ENCODE measurements around the gene DEPP1.

The DEPP1 gene

DNA sequence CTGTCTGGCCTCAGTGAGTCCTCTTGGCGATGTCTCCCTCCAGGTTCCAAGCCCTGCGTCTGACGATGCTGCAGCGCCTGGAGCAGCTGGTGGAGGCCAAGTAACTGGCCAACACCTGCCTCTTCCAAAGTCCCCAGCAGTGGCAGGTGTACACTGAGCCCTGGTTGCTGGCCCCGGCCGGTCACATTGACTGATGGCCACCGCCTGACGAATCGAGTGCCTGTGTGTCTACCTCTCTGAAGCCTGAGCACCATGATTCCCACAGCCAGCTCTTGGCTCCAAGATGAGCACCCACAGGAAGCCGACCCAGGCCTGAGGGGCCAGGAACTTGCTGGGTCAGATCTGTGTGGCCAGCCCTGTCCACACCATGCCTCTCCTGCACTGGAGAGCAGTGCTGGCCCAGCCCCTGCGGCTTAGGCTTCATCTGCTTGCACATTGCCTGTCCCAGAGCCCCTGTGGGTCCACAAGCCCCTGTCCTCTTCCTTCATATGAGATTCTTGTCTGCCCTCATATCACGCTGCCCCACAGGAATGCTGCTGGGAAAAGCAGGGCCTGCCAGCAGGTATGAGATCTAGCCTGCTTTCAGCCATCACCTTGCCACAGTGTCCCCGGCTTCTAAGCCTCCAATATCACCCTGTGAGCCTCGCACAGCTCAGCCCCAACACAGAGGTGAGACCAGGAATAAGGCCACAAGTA, 14.8 kb upstream of the DEPP1 start:
- no peak for DNase-seq

DNA sequence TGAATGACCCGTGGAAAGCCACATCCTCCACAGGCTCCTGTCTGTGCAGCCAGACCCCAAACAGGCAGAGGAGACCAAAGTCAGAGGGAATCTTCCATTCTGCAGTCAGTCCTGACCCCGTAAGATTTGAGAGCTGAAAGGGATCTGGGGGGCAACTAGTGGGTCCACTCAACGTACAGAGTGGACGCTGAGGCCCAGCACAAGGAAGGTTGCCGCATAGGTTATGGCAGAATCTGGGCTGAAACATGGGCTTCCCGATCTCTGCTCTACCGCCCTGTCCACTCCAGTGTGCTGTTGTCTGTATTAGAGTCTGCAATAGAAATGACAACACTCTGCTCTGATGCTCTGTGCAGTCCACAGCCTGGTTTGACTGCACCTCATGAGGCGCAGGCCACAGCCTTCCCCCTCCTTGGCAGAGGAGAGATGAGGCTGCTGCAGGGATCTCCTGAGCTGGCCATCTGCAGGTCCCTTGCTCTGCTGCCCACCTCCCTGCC, 14.2 kb upstream of the DEPP1 start:
- DNase-seq, result no peak

DNA sequence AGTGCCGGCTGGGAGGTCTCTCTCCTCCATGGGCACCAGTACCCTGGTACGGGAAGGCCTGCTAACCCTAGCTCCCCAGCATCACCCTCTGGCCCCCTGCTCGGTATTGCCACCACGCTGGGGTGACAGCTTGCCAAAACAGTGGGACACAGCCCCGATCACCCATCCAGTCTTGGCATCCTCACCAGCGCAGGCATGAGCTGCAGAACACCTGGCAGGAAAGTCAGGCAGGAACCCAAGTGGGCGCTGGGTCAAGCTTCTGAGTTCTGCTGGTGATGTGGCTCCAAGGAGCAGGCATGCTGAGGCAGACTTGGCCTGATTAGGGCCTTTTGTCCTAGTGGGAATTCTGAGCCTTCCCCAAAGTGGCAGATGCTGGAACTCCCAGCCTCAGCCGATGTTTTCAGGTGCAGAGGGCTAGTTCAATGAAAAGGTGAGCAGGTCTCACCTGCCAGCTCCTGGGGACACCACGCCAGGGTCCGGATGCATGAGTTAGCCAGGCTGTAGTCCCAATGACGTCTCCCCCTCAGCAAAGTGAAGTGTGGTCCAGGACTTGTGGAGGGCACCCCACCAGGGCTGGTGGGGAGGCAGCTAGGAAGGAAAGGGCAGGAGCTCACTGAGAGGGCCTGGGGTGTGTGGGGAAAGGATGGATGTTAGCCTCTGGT, 13.6 kb upstream of the DEPP1 start:
- no peak for DNase-seq

DNA sequence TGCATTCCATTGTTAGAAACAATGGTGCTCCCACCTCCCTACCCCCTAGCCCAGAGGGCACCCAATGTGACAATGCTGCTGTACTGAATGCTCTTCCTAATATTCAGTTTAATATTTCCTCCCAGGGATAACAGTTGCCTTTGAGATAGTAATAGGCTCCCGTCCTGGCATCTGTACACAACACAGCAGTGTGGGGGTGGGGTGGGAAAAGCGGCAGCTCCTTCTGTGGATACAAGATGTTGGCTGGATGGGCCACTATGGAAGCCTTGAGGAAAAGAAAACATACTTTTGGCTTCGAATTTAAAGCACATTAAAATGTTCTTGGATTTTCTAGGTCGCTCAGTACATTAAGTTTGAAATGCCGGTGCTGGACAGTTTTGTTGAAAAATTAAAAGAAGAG, 13.0 kb upstream of the DEPP1 start:
- DNase-seq, result no peak

DNA sequence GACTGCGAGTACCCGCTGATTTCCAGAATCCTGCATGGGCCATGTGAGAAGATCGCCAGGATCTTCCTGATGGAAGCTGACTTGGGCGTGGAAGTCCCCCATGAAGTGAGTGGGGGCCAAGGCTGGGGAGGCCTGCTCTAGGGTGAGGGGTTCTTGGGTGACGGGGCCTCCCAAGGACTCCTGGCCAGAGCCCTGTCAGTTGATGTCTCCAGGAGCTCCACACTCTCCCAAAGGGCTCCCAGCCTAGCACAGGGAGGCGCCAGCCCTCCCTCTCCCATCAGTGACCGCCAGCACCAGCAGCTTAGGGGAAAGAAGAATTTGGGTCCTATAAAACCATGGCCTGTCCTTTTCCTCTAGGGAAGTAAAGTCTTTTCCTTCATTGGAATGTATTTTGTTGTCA, 12.4 kb upstream of the DEPP1 start:
- DNase-seq, result no peak

DNA sequence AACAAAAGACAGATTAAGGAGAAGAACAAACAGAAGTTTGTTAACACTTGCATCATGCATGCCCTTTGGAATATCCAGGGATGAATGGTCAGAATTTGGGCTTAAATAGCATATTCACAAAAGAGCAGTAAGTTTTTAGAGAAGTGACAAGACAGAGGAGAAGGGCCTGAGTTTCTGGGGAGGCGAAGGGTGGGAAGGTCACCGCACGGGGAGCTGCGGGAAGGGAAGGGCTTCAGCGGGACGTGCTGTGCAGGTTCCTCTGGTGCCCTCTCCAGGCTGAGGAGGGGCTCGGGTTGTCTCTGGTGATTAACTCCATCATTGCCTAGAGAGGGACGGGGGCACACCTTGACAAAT, 11.7 kb upstream of the DEPP1 start:
- no peak for DNase-seq

DNA sequence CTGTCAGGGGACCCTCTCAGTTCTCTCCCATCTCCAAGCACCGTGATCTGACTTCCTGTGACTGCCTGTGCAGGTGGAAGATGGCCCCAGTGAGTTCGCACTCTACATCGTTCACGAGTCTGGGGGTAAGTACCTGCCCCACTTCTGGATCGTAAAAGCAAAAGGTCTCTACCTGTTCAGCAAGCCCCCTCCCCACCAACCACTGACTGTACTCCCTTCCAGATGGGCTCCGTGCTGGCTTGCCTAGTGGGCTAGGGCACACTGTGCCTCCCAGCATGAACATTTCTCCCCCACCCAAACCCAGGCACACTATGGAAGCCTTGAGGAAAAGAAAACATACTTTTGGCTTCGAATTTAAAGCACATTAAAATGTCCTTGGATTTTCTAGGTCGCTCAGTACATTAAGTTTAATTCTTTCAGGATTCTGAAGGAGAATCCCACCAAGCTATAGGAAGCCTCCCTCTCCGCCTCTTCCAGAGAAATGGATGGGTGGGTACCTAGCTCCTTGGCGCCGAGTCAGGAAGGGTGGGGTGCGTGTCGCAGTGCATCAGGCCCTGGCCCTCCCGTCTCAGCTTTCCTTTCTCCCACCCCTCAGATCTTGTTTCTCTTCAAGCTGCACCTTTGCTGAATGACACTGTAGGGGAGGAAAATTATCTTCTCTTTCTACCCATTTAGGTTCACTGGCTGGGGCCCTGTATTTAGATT, 11.1 kb upstream of the DEPP1 start:
- DNase-seq, result no peak

DNA sequence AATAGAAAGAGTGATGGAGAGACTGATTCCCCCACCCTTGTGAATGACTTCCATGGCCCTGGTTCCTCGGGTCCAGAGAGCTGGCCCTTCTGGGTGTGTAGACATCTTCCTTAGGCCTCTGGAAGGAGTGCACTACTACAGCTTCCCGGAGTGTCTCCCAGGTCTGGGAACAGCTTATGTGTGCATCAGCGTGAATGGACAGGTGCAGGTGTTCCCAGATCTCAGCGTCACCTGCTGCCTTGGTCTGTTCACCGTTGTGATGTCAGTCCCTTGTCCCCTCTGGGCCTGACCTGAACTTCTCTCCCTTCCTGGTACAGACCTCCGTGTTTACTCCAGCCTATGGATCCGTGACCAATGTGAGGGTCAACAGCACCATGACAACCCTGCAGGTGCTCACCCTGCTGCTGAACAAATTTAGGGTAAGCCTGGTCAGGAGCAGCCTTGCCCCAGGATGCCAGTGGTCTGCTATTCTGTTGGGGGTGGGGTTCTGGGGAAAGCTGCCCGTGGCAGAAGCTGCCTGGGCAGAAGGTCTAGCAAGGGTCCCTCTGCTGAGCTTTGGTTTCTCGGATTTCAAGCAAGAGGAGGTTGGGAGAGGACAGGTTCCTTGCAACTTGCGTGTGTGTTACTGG, 10.5 kb upstream of the DEPP1 start:
- DNase-seq, result no peak

DNA sequence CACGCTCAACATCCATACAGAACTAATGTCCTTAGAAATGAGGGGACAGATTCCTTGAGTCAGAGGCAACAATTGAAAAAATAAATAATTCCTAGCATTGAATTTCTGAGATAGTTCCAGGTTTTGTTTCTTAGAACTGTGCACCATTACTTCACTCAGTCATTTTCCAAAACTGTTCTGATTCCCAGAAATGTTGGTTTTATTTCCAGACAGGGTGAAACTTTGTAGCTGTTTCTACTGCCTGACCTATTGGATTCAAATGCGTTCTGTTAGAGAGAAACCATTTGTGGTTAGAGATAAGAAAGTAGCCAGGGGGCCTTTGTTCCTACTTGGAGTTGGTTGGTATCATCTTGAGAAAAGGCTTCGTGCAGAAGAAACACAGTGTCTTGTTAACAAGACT, 8.1 kb upstream of the DEPP1 start:
- no peak for DNase-seq

DNA sequence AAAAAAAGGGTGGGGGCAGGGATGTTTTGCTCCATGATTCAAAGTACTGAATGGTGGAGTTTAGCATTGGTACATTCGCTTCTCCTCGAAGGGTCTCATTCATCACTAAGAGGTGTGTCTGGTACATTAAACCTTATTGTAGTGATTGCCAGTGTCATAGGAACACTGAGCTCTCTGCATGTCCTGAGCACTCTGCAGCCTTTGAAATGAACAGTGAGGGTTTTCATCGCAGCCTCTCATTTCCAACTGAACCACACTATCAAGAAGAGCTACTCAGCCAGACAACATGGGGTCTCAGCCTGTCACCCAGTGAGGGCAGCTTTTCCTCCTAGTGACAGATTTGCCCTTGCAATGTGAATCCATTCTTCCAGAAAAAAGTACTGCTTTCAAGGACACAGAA, 7.6 kb upstream of the DEPP1 start:
- no peak for DNase-seq

DNA sequence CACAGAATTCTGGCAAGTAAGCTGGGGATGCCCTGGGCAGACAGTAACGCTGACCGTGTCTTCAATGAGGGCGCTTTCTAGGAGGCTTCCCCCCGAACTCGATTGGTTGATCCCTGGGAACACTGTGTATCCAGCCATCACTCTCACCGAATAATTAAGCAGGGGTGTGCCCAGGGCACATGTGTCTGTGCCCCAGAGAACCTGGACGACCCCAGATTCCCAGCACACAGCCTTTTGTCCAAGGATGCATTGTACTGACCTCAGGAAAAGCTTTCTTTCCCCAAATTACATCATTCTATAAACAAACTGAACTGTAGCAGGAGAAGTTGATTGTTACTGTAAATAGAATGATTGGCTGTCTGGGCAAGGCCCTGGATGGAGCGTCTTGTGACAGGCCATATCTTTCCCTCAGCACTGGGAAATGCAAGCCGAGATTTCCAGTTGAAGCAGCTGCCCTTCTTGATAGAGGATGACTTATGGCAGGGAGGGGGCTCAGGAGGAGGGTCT, 6.6 kb upstream of the DEPP1 start:
- DNase-seq, result no peak

DNA sequence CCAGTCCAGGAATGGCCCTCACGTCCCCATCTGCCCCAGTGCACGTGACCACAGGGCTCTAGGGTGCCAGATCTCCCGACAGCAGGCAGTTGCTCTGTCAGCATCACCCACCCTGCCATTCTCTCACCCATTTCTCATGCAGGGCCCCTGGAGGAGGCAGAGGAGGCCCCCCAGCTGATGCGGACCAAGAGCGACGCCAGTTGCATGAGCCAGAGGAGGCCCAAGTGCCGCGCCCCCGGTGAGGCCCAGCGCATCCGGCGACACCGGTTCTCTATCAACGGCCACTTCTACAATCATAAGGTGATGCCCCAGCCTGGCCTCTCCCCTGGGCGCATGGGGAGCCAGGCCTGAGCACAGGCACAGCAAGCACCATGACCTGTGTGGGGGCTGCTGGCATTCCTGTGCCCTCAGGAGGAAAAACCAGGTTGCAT, 6.1 kb upstream of the DEPP1 start:
- DNase-seq, result no peak

DNA sequence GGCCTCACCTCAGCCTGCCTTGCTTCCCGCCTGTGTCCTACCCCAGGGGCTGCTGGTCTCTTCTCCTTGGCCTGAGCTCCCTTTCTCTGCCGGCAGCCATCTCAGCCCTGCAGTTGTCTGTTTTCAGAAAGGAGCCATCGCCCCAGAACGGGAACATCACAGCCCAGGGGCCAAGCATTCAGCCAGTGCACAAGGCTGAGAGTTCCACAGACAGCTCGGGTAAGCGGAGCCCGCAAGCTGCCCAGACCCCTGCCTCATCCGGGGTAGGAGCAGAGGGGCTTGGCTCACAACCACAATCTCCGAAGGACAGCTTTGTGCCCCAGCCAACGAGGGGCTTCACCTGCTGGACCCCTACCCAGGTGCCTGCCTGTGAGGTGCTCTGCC, 5.3 kb upstream of the DEPP1 start:
- DNase-seq, result no peak

DNA sequence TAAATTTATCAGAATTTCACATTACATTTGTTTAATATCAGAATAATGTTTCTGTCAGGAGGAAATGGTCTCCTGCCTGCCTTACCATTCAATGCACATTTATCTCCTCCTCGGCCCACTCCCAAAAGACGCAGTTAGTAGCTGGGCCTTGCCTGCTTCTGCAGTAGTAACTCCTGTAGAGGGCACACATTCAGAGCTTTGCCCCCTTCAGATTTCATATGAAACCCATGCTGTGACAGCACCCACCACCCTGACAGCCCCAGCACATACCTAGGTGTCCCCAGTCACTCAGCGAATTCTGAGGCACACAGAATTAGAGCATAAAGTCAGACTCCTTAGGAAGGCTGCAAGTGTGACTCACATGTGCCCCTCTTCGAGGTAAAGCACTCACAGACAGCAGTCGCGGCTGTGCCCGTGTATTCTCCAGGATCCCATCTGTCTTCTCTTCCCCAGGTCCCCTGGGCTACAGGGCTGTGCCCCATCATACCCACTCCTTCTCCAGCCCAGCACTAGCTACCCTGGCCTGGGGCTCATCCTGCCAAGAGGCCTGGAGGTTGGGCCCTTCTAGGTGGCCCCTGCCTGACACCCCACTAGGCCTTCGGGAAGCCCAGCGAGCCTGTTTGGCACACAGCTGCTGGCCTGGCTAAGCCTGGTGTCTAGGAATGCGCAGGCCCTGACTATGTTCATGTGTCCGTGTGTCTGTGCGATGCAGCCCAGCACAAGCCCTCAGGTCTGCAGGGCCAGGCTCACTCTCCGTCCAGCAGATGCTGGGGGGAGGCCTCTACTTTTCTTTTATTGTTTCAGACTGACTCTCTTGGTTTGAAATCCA, 4.7 kb upstream of the DEPP1 start:
- no peak for DNase-seq

DNA sequence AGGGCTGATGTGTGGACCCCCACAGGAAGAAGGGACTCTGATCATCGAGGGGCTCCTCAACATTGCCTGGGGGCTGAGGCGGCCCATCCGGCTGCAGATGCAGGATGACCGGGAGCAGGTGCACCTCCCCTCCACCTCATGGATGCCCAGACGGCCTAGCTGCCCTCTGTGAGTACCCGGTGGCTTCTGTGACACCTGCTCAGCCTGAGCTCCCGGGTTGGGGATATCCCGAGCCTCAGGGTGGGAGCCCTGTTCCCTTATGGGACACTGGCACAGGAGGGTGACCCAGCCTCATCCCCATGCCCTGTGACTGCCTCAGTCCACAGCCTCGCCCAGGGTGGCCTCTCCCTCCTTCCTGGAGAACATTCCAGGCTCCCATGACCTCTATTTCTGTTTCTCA, 3.9 kb upstream of the DEPP1 start:
- DNase-seq, result no peak

DNA sequence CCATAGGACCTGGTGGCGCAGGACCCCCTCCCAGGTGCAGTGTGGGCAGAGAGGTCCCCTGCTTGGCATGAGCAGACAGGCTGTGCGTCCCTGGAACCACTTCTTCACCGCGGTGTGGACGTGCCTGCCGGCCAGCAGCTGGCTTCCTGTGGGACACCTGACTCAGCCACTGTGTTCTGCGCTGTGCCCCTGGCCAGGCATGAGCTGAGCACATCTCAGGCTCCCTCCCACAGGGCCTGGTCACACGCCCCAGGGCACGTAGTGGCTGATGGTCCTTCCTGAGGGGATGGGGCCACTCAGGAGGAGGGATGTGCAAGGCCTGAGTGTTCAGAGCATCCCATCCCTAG, 3.5 kb upstream of the DEPP1 start:
- no peak for DNase-seq

DNA sequence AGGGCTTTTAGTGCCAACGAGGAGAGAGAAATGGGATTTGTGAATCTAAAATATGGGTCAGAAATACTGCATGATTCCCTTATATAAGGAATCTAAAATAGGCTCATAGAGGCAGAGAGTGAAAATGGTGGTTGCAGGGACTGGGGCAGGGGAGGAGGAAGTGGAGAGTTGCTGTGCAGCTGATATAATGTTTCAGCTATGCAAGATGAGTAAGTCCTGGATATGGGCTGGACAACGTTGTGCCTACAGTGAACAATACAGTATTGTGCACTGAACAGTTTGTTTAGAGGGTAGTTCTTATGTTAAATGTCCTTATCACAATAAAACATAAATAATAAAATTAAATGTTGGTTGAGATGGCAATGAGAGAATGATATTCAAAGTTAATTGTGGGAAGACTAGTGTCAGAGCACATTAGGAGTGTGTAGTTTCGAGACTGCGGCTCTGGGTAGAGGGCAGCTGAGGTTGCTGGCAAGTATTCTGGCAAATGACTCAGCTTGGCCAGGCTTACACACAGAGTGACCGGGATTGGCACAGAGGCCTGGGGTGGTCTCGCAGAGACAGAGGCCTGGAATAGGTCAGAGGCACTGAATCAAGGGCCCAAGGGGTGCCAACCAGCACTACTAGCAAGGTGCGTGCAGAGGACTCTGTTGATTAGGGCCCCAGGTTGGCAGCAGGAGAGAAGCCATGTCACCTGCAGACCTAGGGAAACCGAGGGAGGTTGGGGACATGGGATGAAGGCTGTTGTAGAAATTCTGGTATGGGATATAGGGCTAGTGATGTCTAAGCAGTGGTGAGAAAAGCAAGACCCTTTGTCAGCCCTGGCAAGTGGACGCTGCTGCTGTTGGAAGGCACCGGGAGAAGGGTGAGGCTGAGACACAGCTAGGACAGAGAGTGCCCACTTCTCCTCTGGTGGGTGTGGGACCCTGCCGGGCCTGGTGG, 2.8 kb upstream of the DEPP1 start:
- DNase-seq, result no peak

DNA sequence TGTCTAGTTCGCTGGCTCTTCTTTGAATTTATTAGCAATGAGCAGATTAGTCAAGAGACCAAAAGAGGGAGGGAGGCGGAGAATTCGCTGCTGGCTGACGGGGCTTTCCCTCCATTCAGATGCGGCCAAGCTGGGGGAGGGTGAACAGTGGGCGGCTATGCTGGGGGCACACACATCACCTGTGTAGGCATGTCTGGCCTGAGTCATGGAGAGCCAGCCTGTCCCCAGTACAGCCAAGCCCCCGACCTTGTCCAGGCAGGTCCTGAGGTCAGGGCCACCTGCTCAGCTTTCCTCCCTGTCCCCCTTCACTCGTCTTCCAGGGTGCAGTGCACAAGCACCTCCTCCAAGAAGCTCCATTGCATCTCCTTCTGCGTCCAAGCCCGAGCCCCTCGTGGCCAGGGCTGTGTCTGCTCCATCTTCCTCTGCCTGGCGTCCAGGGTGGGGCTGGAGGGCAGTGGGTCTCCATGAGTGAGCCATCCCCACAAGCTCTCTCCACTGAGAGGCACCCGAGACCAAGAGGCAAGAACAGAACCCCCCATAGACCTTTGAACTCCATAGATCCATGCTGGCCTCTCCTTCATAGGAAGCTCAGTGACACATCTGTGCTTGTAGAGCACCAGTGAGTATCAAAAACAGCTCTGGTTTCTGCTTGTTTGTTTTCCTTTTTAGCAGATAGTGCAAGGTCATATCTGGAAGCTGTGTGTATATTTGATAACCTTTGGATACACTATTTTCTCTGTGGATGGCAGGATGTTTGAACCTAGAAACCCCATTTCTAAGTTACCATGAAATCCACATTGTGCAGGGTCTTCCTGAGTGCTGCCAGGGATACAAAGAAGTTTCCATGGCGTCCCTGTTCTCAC, 1.9 kb upstream of the DEPP1 start:
- no peak for DNase-seq

DNA sequence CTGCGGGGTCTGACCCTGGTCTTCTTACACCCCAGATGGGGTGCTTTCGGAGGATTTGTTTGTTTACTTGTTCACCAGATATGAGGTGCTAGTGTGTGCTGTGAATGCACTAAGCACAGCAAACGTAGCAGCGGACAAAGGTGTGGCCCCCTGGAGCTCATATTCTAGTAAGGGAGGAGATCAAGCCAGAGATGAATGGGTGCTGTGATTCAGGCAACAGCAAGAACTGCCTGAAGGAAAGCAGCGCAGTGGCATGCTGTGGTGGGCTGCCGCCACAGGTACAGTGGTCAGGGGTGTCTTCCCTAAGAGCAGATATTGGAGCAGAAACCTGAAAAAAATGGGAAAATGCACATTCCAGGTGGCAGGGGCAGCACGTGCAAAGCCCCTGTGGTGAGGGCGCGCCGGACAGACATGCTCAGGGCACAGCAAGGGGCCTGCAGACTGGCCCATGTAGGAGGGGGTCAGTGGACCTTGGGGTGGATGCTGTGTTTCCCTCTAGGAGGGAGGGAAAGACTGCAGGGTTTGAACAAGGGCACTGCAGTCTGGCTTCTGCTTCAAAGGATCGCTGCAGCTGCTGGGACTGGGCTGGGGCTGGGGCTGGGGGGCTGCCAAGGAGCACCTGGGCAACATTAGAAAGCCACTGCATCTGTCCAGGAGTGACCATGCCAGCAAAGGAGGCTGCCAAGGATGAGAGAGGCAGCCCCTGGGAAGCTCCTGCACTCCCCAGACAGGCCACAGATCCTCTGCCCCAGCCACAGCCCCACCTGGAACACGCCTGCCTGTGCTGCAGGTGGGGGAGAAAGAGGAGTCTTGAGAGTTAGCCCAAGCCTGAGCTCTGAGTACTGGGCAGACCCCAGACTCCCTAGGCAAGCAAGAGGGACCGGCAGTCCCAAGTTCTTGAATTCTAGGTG, 927 bp upstream of the DEPP1 start:
- DNase-seq, result no peak

DNA sequence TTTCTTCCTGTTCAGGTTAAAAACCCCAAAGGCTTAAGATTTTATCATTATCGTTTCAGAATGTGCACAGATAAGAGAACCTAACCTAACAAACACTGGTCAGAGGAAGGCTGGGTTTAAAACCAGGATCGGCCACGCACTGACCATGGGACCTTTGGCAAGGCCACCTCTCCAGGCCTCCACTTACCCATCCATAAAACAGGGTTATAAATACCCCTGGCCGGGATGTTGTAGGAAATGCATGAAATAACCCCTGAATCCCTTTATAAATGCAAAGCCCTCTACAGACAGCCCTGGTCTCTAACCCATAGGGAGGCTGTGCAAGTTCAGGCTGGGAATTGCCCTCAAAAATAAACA, 418 bp downstream of the DEPP1 start:
- no peak for DNase-seq

All from NCI-H2171 treated with DMSO at 0.1 percent for 48 hours (cell line).